Bronchus fibroblast of lung (primary cell): ENCODE data around the gene SERPINH1. TPM values are rescaled to one million over a fixed set of nuclear protein-coding genes. Genes with fewer than 3 reads are reported as not detected.

ENCODE experiments used
- total RNA-seq: library from RNA; depleted of rRNA; stranded (reverse); fragments of >200 nt; gene quantifications from 2 replicates; pipeline ENCODE4 v1.2.3, GENCODE V29; 2015

Gene SERPINH1
- total RNA-seq: 1,106 and 1,122 TPM in 2 replicates

DNA sequence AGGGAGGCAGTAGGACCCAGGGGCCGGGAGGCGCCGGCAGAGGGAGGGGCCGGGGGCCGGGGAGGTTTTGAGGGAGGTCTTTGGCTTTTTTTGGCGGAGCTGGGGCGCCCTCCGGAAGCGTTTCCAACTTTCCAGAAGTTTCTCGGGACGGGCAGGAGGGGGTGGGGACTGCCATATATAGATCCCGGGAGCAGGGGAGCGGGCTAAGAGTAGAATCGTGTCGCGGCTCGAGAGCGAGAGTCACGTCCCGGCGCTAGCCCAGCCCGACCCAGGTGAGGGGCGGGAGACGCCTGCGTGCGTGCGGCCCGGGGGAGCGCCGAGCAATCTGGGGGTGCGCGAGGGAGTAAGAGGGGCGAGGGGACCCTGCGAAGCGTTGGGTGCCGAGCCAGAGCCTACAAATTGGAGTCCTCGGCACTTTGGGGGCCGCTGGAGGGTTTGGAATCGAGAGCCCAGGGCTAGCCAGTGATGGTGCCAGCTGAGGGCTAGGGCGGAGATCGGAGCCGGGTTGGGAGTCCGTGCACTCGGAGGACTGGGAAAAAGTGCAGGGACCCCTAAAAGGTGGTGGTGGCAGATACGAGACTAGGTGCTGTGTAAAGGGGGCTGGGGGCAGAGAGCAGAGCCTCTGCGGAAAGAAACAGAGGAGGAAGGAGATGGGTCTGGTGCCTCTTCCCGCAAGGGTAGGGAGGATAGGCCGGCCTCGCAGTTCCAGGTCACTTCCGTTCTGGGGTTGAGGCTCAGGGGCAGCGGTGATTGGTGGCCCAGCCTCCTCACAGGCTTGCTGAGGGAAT is at the start of gene SERPINH1:
TSS of gene SERPINH1 (plus strand) at position 206 of the 788 bp plus-strand sequence. CDS start 4,097 bp downstream, outside the sequence.

DNA sequence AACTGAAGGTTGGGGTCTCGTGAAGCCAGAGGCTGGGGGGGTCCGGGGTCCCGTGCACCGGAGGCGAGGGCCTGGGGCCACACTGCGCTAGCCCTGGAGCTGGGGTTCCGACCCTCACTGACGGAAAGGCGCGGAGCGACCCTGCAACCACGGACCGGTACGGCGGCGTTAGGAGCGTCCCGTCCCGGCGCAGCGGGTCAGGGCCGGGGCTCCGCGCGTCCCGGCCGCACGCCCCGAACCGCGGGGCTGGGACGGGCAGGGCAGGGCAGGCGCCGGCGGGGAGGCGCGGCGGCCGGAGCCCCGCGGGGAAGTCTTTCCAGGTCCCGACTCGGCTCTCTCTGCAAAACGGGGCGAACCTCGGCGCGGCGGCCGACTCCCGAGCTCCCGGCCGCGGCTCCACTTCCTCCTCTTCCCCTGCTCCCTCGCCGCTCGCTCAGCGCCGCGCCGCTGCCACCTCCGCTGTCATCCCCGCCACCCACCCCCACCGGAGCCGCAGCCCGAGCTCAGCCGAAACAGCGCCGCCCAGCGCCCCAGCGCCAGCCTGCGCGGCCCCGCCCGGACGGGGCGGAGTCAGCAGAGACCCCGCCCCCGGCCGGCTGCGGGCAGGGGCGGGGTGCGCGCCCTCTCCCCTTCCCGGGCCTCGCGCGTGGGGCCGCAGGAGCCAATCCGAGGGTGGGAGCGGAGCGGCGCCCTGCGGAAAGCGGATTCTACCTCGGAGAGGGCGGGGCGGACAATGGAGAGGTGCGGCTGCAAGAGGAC is 36.4 kb upstream of the SERPINH1 start, which contains the start of gene GDPD5:
TSS of gene GDPD5 (minus strand) at position 509 of the 759 bp plus-strand sequence. CDS start 48,206 bp downstream, outside the sequence.

Other genes with a start within 250 kb of the SERPINH1 start
- gene ARRB1, start 210.6 kb upstream of the SERPINH1 start, total RNA-seq: 4.5 and 5.2 TPM in 2 replicates
- 2,255 and 2,455 TPM in 2 replicates for gene RPS3, start 162.7 kb upstream of the SERPINH1 start, total RNA-seq
- gene KLHL35, start 129.1 kb upstream of the SERPINH1 start, total RNA-seq: 1.0 and 1.2 TPM in 2 replicates
- gene GDPD5, start 36.3 kb upstream of the SERPINH1 start, total RNA-seq: 1.5 and 2.0 TPM in 2 replicates
- 0.34 and 0.59 TPM in 2 replicates for gene MAP6, start 106.8 kb downstream of the SERPINH1 start, total RNA-seq
- gene MOGAT2, start 155.6 kb downstream of the SERPINH1 start, total RNA-seq: not detected in 2 replicates
- gene DGAT2, start 206.5 kb downstream of the SERPINH1 start, total RNA-seq: 0.67 and 1.0 TPM in 2 replicates